ENCODE measurements around the gene CD96.
"Not testable (repeated sequence)": the region's sequence is repeated elsewhere in the genome, so short reads cannot be mapped to it uniquely, and the experiment has no call there.

Gene CD96, protein sequence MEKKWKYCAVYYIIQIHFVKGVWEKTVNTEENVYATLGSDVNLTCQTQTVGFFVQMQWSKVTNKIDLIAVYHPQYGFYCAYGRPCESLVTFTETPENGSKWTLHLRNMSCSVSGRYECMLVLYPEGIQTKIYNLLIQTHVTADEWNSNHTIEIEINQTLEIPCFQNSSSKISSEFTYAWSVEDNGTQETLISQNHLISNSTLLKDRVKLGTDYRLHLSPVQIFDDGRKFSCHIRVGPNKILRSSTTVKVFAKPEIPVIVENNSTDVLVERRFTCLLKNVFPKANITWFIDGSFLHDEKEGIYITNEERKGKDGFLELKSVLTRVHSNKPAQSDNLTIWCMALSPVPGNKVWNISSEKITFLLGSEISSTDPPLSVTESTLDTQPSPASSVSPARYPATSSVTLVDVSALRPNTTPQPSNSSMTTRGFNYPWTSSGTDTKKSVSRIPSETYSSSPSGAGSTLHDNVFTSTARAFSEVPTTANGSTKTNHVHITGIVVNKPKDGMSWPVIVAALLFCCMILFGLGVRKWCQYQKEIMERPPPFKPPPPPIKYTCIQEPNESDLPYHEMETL

DNA sequence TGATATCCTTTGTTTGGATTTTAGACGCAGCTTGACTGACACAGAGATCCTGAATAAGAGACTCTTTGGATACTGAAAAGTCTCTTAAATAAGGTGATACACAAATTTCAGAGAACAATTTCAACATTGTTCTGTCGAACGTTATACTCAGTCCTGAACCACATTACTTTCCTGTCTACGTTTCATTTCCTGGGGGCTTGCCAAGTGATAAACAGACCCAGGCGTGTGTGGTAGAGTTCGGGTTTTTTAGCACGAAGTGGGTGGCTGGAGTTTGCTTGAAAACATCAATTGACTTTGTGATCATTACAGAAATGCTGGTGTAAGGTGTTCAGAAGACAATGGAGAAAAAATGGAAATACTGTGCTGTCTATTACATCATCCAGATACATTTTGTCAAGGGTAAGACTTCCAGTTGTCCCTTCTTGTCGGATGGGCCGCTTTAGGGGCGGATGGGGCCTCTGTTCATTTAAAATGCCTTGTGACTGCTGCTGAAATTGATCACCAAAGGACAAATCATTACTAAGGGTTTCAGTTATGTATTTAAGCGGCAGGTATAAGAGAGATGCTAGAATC is at the start of gene CD96:
Gene CD96 (plus strand): TSS at position 287 of the 573 bp plus-strand sequence. CDS start 52 bp downstream, at position 339.
- peak; percentile 85 to 90 for DNase-seq

DNA sequence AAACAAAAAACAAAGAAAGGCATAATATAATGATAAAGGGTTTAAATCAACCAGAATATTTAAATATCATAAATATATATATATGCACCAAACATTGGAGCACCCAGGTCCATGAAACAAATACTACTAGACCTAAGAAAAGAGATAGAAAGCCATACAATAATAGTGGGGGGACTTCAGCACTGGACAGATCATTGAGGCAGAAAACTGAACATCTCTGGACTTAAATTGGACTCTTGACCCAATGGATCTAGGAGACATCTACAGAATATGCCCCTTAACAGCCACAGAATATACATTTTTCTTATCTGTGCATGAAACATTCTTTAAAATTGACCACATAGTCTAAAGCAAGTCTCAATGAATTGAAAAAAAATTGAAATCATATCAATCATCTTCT is 48.7 kb upstream of the CD96 start:
- DNase-seq, result no peak

DNA sequence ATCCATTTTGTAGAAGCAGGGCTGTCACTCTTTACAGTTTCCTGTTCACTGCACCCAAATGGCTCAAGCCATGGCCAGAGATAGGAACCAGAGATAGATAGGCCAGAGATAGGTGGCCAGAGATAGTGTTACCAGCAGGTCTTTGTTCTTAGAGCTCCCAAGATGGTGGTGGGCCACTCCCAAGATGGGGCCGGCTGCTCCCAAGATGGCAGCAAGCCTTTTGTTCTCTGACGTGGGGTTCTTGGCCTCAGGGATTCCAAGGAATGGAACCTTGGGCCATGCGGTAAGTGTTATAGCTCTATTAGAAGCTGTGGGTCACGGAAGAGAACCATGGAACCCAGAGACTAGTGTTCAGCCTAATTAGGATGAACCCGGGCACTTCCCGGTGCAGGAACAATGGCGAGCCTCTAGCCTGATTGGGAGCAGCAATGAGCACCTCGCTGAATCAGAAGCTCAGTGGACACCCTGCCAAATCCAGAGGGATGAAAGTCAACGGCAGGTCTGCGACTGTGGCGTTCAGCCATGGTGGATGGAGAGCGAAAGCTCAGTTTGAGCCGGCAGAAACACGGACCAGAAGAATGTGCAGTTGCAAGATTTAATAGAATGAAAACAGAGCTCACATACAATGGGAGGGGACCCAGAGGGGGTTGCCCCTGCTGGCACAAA is 45.0 kb upstream of the CD96 start:
- no peak for DNase-seq

DNA sequence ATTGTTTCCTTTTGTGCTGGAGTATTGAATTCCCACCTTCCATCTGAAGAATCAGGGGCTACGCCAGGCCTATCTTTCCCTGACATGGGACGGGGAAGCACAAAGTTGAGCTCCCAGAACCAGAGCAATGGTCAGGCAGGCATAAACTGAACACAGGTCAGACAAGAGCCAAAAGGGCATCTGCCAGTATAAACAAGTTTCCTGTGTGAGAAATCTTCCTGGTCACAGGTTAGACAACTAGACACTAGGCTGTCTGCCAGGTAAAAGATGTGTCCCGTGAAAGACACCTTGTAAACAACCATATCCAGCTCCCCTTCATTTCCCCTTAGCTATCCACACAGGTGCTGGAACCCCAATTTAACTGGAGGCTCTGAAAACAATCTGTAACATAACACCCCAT is 44.0 kb upstream of the CD96 start:
- no peak for DNase-seq

DNA sequence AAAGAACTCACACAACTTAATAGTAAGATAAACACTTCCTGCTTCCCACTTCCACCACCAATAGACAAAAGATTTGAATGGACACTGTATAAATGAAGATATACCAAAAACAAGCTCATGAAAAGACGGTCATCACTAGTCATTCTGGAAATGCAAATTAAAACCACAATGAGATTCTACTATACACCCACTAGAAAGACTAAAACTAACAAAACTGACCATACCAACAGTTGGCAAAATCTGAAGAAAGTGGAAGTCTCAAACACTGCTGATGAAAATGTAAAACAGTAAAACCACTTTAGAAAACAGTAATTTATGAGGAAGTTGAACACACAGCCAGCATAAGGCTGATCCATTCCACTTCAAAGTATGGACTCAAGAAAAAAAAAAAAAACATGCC is 35.6 kb upstream of the CD96 start:
- no peak for DNase-seq

DNA sequence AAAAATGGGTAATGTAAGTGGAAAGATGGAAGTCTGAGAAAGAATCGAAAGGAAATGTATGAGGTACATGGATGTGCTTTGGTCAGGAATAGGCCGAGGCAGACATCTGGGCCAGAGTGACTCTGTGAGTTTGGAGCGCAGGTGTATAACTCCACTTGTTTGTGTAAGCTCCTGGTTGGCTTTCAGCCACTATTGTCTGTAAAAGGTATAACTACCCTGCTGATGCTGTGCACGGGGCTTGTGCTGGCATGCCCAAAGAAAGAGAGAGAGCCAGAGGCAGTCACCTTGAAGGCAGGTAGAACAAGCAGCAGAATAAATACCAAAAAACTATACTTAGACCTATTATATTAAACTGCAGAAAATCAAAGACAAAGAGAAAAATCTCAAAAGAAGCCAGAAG is 32.7 kb upstream of the CD96 start:
- no peak for DNase-seq

DNA sequence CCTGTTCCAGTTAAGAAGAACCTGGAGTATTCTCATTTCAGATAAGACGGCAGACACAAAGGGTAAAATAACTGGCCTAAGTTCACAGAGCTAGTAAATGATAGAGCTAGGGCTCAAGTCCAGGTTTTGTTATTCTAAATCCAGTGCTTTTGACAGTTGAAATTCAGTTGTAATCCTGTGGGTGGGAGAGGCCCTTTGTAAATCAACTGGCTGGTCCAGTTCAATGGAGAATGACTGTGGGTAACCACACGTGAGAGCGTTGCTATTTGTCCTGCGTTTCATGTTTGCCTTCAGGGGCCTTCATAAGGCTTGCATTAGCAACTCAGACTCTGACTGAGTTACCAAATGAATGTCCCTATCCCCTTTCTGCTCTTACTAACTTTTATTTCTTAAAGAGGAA is 24.2 kb upstream of the CD96 start:
- no peak for DNase-seq

DNA sequence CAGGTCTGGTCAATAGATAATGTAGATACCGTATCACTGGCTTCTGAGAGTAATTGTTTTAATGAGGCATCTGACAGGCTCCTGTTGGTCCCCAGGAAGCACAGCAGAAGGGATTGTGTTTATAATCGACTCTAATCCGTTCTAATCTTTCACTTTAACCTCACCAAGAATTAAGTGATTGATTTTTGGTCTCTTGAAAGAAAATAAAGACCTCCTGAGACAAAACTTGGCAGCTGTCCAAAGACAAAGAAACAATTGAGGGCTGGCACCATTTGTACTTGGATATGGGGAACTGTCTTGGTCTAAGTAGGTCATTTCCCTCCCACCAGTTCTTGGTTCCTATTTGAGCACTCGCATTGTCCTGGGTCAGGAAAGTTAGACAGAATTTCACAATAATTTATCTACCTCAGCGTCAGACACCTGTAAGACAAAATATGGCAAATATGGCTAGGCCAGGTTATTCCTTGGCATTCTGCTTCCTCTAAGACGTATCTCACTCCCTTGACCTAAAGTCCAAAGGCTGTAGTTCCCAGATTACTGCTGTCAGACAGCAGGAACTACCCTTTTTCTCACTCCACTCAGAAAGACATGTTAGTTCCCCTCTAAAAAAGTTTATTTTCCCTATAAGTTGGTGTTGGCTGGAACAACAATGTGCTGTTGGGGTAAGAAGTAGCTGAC is 22.7 kb upstream of the CD96 start:
- DNase-seq, result no peak

DNA sequence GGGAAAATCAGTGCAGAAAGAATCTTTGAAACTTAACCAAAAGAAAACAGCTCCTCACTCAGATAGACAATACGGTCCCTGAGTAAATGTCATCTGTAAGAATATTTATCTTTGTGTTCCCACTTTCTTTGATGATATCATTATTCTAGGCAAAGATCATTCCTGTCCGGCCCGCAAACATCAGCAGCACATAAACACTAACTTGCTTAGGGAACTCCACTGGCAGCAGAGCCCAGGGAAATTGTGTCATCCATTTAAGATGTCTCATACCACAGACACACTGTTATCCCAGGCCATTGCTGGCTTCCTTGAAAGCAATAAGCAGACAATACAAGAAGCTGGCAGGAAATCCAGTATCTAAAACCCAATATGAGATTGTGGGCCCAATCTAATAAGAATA is 20.1 kb upstream of the CD96 start:
- no peak for DNase-seq

DNA sequence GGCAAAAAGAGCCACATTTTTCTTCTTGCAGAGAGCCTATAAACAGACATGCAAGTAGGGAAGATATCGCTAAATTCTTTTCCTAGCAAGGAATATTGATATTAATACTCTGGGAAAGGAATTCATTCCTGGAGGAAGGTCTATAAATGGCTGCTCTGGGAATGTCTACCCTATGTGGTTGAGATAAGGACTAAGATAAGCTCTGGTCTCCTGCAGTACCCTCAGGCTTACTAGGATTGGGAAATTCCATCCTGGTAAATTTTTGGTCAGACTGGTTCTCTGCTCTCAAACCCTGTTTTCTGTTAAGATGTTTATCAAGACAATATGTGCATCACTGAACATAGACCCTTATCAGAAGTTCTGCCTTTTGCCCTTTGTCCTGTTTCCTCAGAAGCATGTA is 17.5 kb upstream of the CD96 start:
- DNase-seq, result not testable (repeated sequence)

DNA sequence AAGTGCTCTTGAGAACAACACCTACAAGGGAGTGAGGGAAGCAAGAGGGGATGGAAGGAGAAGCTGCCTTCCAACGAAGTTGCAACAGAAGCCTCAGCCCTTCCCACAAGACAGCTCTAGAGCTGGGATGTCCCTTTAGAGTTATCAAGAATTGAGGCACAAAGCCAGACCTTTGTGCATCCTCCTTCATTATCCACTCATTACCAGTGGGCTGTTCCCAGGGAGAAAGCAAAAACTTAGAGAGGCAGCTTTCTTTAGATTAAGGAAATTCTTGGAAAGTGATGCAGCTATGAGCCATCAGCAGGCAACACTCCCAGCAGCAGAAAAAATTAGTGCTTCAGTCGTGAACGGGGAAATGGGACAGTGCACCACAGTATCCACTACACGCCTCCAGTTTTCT is 10.6 kb upstream of the CD96 start:
- DNase-seq, result no peak

DNA sequence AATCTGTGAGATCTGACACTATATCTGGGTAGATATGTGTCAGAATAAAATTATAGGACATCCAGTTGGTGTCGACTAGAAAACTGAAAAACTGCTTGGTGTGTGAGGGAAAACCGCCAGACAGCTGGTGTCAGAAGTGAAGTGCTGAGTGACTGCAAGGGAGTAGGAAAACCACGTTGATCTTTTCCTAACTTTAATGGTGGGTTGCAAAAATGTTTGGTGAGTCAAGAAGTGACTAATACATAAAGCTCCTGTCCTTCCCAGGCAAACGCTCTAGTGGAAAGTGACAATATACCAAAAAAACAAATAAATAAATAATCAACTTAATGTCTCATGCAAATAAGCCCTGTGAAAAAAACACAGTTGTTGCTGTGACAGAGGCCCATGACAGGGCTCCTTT is 7.3 kb upstream of the CD96 start:
- no peak for DNase-seq

DNA sequence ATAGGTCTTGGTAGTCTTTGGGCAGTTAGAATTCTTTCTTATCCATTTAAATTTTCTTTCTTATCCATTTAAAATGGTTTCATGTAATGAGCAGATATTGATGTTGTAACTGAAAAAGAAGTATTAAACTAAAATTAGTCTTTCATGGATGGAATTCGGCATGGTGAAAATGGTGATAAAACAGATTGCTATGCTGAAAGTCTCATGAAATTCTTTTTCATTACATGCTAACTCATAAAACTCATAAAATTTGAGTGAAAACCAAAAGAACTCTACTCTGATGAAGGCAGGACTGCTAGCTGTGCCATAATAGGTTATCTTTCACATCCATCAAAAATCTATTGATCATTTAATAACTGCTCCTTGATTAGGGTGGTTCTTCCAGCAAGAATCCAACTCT is 3.9 kb upstream of the CD96 start:
- no peak for DNase-seq

DNA sequence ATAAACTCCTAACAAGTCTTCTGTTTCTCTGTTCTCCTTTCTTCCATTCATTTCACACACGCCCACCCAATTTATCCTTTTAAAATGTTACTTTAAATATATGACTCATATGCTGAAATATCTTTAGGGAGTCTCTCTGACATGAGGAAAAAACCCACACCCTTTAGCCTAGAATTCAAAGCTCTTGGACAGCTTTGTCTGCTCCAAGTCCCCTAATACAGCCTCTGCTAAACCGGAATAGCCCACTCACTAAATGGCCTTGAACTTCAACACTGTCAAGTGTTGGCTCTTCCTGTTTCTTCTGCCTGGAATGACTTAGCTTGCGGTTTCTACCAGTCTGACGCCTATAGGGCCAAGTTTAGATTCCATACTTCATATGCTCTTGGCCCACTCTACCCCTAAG is 3.3 kb upstream of the CD96 start:
- peak in 1 of 2 donors; percentile 18 for DNase-seq

DNA sequence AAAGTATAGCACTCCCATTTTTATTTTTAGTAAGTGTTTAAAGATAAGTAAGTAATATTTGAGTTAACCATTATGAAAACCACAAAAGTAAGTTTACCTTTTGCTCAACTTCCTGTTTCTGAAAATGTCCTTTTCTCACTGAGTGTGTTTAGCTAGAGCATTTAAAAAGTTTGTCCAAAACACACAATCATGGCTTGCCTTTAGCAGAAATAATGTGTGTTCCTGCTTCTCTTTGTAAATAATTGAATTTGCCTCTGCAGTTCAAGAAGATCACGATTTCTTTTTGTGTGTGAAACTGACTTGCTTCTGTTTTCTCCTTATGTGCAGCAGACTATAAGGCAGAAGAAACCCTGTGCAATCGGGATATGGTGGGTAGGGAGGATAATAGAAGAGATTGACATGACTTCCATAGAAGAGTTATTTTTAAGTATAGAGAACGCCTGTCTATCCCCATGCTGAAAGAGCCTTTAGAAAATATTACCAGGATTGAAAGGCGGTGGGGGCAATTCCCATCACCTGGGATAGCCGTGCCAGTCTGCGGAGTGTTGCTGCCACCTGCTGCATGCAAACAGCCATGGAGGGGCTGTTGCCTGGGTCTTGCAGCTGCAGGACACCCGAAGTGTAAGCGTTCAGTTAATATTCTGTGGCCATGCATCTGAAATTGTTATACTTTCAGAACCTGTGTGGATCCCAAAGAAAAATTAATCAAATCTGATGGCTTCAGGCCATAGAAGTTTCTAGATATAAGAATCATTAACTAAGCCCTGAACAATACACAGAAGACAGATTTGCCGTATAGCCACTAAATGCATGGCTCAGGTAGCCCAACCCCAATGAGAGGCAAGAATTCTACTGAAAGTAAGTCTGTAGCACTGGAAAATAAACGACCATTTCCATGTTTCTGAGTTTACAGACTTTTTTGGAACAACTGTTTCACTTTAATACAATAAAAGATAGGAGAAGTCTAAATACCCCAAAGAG is 2.4 kb upstream of the CD96 start:
- DNase-seq, result peak; percentile 66 to 69

DNA sequence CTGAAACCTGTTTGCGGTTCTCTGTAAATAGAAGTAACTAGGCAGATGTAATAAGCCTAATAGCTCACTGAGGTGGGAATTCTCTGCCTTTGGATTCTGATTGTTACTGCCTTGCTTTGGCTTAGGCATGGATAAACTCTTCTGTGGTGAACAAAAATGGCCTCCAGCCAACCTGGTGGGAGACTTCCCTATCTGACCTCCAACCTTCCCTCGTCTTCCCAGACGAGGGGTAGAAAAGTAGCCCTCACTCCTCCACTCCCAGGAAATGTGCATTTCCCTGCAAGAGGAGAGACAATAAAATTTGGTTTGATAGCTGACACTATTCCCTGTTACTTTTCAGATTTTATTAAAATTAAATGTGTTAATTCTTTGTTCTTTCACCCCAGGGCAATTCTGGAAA is 606 bp upstream of the CD96 start:
- no peak for DNase-seq

DNA sequence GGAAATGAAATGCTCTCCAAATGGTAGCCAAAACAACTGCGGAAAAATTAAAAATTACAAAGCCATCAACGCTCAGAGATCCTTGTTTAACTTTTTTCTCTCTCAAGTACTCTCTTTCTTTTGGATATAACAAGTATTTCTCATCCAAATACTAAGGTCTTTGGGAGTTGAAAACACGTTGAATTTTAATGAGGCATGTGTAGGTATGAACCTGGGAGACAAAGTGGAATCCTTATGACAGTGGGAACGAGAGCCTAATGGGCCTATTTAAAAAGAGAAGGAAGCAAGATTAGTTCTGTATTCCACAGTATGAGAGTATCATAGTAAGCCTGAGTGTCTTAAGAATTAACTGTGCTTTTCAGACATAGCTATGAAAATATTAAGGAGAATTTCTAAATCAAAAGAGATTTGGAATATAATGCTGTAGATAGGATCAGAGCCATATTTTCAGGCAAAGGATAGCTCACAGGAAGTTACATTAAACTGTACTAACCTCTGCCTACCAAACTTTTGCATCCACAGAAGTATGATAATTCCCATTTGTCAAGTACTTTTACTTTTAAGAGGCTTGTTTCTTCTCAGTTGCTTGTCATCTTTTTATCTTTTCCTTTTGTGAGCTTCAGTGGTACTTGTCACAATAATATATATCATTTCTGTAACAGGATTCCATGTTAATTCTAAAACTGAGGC is 759 bp downstream of the CD96 start:
- peak in 1 of 2 donors; percentile 39 for DNase-seq

DNA sequence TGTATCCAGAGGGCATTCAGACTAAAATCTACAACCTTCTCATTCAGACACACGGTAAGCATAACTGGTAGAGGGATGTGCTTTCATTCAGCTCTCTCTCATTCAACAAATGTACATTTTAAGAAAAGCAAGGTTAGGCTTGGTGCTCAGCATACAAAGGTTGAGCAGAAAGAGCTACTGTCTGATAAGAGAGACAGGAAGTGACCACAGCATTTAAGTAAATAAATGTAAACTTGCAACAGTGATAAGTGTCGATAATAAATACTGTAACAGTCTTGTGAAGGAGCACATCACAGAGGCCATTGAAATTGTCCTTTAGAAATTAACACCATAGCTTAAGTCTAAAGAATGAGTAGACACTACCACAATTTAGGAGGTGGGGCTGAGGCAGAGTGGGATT is 3.4 kb downstream of the CD96 start:
- peak in 1 of 2 donors; percentile 26 for DNase-seq

DNA sequence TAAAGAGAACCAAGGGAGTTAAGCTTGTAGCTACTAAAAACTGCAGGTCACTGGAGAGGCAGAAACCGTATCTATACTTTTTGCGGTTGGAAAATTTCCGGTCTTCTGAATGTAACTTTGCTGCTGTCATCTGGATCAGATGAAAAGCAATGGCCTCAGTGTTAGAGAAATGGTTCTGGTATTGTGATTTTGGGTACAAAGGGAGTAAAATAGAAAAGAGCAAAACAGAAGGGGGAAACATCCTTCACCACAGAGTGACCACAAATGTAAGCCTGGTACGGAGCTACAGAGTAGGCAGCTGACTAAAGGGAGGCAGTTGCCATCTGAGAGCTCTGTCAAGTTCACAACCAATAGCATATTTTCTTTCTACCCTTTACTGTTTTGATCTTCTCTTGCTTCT is 5.6 kb downstream of the CD96 start:
- peak; percentile 55 to 74 for DNase-seq

DNA sequence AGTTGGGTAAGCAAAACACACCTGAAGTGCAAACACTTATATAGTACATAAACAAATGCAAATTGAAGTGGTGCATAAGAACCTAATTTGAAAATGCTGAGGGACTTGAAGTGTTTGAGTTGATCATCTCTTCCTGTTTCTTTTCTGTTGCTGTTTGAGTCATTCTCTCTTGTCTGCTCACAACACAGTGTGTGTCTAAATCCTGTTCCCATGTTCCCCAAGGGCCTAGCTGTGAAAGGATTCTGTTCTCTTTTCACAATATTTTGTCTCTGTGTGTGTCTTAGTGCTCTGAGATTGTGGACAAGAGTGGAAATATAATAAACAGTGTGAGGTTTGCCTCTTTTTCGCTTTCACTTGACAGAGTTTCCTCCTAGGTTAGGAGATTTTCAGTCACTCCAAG is 6.1 kb downstream of the CD96 start:
- no peak for DNase-seq

DNA sequence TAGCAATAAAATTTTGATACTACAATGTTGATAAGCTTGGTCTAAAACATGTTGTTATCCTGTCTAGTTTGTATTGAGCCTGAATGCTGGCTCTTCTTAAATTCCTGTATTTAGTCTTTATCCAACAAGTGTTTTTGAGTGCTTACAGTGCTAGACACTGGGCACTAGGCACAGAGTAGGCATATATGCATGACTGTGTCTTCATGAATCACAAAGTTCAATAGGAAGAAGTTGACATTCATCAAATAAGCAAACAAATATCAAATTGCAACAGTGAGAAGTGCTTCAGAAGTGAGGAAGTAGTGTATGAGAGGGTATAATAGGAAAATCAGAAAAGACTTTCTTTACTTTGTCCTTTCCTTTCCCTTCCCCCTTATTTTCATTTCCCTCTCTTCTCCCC is 6.8 kb downstream of the CD96 start:
- no peak for DNase-seq

Data from CD4-positive, alpha-beta T cell treated with Interleukin-4 for 1 hour (primary cell).